Measurements from ENCODE around the gene USE1. TPM values are rescaled to one million over a fixed set of nuclear protein-coding genes. Genes with fewer than 3 reads are reported as not detected.

USE1 gene
- total RNA-seq, 1 experiment from 2014 or later = 47.9 TPM

- Mint-ChIP-seq H3K4me1 (ENCODE audit: insufficient read depth, unreplicated experiment) (no peaks in the 10 kb centered on the region), H3K4me3 (ENCODE audit: unreplicated experiment) (no peak overlapping the region), H3K27me3 (ENCODE audit: insufficient read depth, unreplicated experiment) (no peaks in the 10 kb centered on the region), H3K27ac (ENCODE audit: low read depth, unreplicated experiment) (no peak overlapping the region), H3K36me3 (ENCODE audit: insufficient read depth, unreplicated experiment) (peaks cover 72% of the 10 kb centered on the region), H3K9me3 (ENCODE audit: unreplicated experiment) (no peaks in the 10 kb centered on the region)
- ChIA-PET POLR2A (no interaction called here), CTCF (interaction anchor here (0.6 kb wide), 1 partner anchor 986 kb away, joined by 3 read pairs; no protein-coding TSS in a partner anchor)
- DNase-seq (ENCODE audit: unreplicated experiment) = no peak
- no peak for TF ChIP-seq CTCF (IDR thresholded peaks at IDR 0.05; ENCODE audit: unreplicated experiment)
- no TSS peak for BruUV-seq (replicated peaks)
- intact Hi-C loops (cut with micrococcal nuclease) = no loop called here
Observed at GRCh38 chr19:17171874-17172273, 43.3 kb upstream of the USE1 start.

- H3K4me1 Mint-ChIP-seq (ENCODE audit: insufficient read depth, unreplicated experiment) = no peaks in the 10 kb centered on the region
- peaks cover 78% of the 10 kb centered on the region for H3K36me3 Mint-ChIP-seq (ENCODE audit: insufficient read depth, unreplicated experiment)
- no peaks in the 10 kb centered on the region for H3K9me3 Mint-ChIP-seq (ENCODE audit: unreplicated experiment)
- no peak for TF ChIP-seq CTCF (IDR thresholded peaks at IDR 0.05; ENCODE audit: unreplicated experiment)
- DNase-seq (ENCODE audit: unreplicated experiment) = no peak
- H3K27me3 Mint-ChIP-seq (ENCODE audit: insufficient read depth, unreplicated experiment) = no peaks in the 10 kb centered on the region
- no TSS peak for BruUV-seq (replicated peaks)
- CTCF ChIA-PET = no interaction called here
- intact Hi-C loops (cut with micrococcal nuclease) = no loop called here
- no peak overlapping the region for H3K4me3 Mint-ChIP-seq (ENCODE audit: unreplicated experiment)
- POLR2A ChIA-PET = no interaction called here
- H3K27ac Mint-ChIP-seq (ENCODE audit: low read depth, unreplicated experiment) = no peak overlapping the region
Observed at GRCh38 chr19:17172624-17173345, 42.4 kb upstream of the USE1 start.

GRCh38 chr19:17178291-17178690, 36.9 kb upstream of the USE1 start:
- ChIA-PET CTCF (interaction anchor here (0.6 kb wide), 1 partner anchor 113 kb away, joined by 3 read pairs; no protein-coding TSS in a partner anchor), POLR2A (no interaction called here)
- Mint-ChIP-seq H3K4me1 (ENCODE audit: insufficient read depth, unreplicated experiment) (no peaks in the 10 kb centered on the region), H3K4me3 (ENCODE audit: unreplicated experiment) (no peak overlapping the region), H3K9me3 (ENCODE audit: unreplicated experiment) (no peaks in the 10 kb centered on the region), H3K36me3 (ENCODE audit: insufficient read depth, unreplicated experiment) (peaks cover 63% of the 10 kb centered on the region), H3K27me3 (ENCODE audit: insufficient read depth, unreplicated experiment) (no peaks in the 10 kb centered on the region), H3K27ac (ENCODE audit: low read depth, unreplicated experiment) (no peak overlapping the region)
- no peak for DNase-seq (ENCODE audit: unreplicated experiment)
- intact Hi-C loops (cut with micrococcal nuclease) = no loop called here
- TF ChIP-seq CTCF (IDR thresholded peaks at IDR 0.05; ENCODE audit: unreplicated experiment) = no peak
- BruUV-seq (replicated peaks) = no TSS peak

- TF ChIP-seq CTCF (IDR thresholded peaks at IDR 0.05; ENCODE audit: unreplicated experiment) = no peak
- H3K9me3 Mint-ChIP-seq (ENCODE audit: unreplicated experiment) = no peaks in the 10 kb centered on the region
- H3K4me3 Mint-ChIP-seq (ENCODE audit: unreplicated experiment) = no peak overlapping the region
- ChIA-PET CTCF (interaction anchor here (0.5 kb wide), 1 partner anchor 29 kb away, joined by 3 read pairs; no protein-coding TSS in a partner anchor), POLR2A (interaction anchor here (0.6 to 0.7 kb wide), 2 partner anchors 890 to 1142 kb away, joined by 3 read pairs; partner anchors contain the start of gene LSM4)
- BruUV-seq (replicated peaks) = no TSS peak
- no peak for DNase-seq (ENCODE audit: unreplicated experiment)
- intact Hi-C loops (cut with micrococcal nuclease) = no loop called here
- H3K27ac Mint-ChIP-seq (ENCODE audit: low read depth, unreplicated experiment) = no peak overlapping the region
- peaks cover 54% of the 10 kb centered on the region for H3K36me3 Mint-ChIP-seq (ENCODE audit: insufficient read depth, unreplicated experiment)
- H3K27me3 Mint-ChIP-seq (ENCODE audit: insufficient read depth, unreplicated experiment) = no peaks in the 10 kb centered on the region
- no peaks in the 10 kb centered on the region for H3K4me1 Mint-ChIP-seq (ENCODE audit: insufficient read depth, unreplicated experiment)
Observed at GRCh38 chr19:17180997-17181702, 34.0 kb upstream of the USE1 start.
